Measurements from ENCODE around the gene ZMYND19. TPM values are rescaled to one million over a fixed set of nuclear protein-coding genes. Genes with fewer than 3 reads are reported as not detected.
A peak's percentile ranks its signal among the peaks of the same experiment; 100 is the strongest.

The ZMYND19 gene
- total RNA-seq, 4 donors from 2014 or later: 9.5 to 22.1 (median 11.7) TPM

- DNase-seq (ENCODE audit: low spot score): no peak
- no peak for TF ChIP-seq CTCF (IDR thresholded peaks at IDR 0.05)
- ATAC-seq (ENCODE audit: low FRiP score): no peak
Observed at GRCh38 chr9:137579259-137579604, 11.1 kb downstream of the ZMYND19 start.

- DNase-seq (ENCODE audit: low spot score) (peak; percentile 97), ATAC-seq (ENCODE audit: low FRiP score) (peak; percentile 98)
- TF ChIP-seq CTCF (IDR thresholded peaks at IDR 0.05): peak in 2 of 3 donors; percentile 66 to 75
Observed at GRCh38 chr9:137578518-137579258, 11.6 kb downstream of the ZMYND19 start, which contains the start of gene DPH7. Gene DPH7 (minus strand): TSS chr9:137578925. CDS start chr9:137578777, 148 bp downstream.

- DNase-seq (ENCODE audit: low spot score) (no peak), ATAC-seq (ENCODE audit: low FRiP score) (no peak)
- no peak for TF ChIP-seq CTCF (IDR thresholded peaks at IDR 0.05)
Observed at GRCh38 chr9:137575716-137576411, 14.4 kb downstream of the ZMYND19 start.

- no peak for TF ChIP-seq CTCF (IDR thresholded peaks at IDR 0.05)
- DNase-seq (ENCODE audit: low spot score) (no peak), ATAC-seq (ENCODE audit: low FRiP score) (no peak)
Observed at GRCh38 chr9:137575364-137575715, 15.0 kb downstream of the ZMYND19 start.

GRCh38 chr9:137574192-137574591 is 16.1 kb downstream of the ZMYND19 start:
- DNase-seq (ENCODE audit: low spot score): no peak
- ATAC-seq (ENCODE audit: low FRiP score): no peak
- TF ChIP-seq CTCF (IDR thresholded peaks at IDR 0.05): no peak

- ATAC-seq (ENCODE audit: low FRiP score) (no peak), DNase-seq (ENCODE audit: low spot score) (no peak)
- no peak for TF ChIP-seq CTCF (IDR thresholded peaks at IDR 0.05)
Observed at GRCh38 chr9:137570566-137570965, 19.7 kb downstream of the ZMYND19 start.

Measured in omental fat pad (tissue), 4 donors.